ENCODE data around the gene KLHL8.

DNA sequence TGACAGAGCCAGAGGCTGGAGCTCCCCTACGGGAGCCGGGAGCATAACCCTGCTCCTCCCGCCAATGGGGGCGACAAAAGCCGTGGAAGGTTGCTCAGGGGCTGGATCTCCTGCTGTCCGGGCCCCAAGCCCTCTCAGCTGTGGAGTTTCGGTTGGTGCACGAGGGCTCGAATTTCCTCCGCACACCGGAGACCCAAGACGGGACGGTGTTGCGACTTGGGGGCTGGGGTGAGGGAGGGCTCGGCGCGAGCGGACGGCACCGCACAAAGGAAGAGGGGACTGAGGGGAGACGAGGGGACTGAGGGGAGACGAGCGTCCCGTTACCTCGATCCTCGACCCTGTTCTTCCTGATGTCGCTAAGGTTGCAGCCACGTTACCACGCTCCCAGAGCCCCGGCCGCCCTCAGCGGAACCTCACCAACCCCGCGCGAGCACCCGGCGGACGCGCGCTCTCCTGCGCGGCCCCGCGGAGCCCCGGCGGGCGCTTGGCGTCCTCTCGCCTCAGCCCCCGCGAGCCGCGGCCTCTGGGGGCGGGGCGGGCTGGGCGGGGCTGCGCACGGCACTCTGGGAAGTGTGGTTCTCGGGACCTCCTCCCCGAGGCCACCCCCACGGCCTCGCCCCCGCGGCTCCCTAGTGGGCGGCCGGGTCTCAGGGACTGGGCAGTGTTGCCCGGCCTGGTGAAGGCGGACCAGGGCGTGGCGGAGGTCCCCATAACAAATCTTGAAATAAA is at the start of gene KLHL8:
- TF ChIP-seq, protein P1, sequence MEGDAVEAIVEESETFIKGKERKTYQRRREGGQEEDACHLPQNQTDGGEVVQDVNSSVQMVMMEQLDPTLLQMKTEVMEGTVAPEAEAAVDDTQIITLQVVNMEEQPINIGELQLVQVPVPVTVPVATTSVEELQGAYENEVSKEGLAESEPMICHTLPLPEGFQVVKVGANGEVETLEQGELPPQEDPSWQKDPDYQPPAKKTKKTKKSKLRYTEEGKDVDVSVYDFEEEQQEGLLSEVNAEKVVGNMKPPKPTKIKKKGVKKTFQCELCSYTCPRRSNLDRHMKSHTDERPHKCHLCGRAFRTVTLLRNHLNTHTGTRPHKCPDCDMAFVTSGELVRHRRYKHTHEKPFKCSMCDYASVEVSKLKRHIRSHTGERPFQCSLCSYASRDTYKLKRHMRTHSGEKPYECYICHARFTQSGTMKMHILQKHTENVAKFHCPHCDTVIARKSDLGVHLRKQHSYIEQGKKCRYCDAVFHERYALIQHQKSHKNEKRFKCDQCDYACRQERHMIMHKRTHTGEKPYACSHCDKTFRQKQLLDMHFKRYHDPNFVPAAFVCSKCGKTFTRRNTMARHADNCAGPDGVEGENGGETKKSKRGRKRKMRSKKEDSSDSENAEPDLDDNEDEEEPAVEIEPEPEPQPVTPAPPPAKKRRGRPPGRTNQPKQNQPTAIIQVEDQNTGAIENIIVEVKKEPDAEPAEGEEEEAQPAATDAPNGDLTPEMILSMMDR (IDR thresholded peaks at IDR 0.05; ENCODE audit: insufficient read depth, low read length): no peak
- TF ChIP-seq, protein P2, sequence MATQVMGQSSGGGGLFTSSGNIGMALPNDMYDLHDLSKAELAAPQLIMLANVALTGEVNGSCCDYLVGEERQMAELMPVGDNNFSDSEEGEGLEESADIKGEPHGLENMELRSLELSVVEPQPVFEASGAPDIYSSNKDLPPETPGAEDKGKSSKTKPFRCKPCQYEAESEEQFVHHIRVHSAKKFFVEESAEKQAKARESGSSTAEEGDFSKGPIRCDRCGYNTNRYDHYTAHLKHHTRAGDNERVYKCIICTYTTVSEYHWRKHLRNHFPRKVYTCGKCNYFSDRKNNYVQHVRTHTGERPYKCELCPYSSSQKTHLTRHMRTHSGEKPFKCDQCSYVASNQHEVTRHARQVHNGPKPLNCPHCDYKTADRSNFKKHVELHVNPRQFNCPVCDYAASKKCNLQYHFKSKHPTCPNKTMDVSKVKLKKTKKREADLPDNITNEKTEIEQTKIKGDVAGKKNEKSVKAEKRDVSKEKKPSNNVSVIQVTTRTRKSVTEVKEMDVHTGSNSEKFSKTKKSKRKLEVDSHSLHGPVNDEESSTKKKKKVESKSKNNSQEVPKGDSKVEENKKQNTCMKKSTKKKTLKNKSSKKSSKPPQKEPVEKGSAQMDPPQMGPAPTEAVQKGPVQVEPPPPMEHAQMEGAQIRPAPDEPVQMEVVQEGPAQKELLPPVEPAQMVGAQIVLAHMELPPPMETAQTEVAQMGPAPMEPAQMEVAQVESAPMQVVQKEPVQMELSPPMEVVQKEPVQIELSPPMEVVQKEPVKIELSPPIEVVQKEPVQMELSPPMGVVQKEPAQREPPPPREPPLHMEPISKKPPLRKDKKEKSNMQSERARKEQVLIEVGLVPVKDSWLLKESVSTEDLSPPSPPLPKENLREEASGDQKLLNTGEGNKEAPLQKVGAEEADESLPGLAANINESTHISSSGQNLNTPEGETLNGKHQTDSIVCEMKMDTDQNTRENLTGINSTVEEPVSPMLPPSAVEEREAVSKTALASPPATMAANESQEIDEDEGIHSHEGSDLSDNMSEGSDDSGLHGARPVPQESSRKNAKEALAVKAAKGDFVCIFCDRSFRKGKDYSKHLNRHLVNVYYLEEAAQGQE (IDR thresholded peaks at IDR 0.05; ENCODE audit: insufficient replicate concordance, low read depth): peak; percentile 61
- TF ChIP-seq POLR2AphosphoS5 (IDR thresholded peaks at IDR 0.05; ENCODE audit: low read depth): peak; percentile 96
- TF ChIP-seq GABPA (IDR thresholded peaks at IDR 0.05; ENCODE audit: low read depth): no peak

Data from HL-60 (cell line).